Transverse colon (tissue), 4 donors: ENCODE data around the gene IFNK. TPM values are rescaled to one million over a fixed set of nuclear protein-coding genes. Genes with fewer than 3 reads are reported as not detected.
A peak's percentile ranks its signal among the peaks of the same experiment; 100 is the strongest.

Experiments
- DNase-seq: peaks from one replicate; pipeline ENCODE4 v3.0.0-alpha.2; 2019
- H3K27ac ChIP-seq, 4 donors: fragments of 200-600 bp; sonication (generic); 2 replicates each; pipeline ENCODE4 v1.5.1; 2016 to 2018; ENCODE audit warnings: inconsistent platforms in 4 of 4
- H3K27me3 ChIP-seq: fragments of 200-600 bp; sonication (generic); 2 replicates; pipeline ENCODE4 v1.5.1; 2017; ENCODE audit warnings: inconsistent platforms
- H3K36me3 ChIP-seq, 4 donors: fragments of 200-600 bp; sonication (generic); 2 replicates each; pipeline ENCODE4 v1.5.1; 2017 to 2019; ENCODE audit warnings: inconsistent platforms in 4 of 4
- H3K4me1 ChIP-seq, 4 donors: fragments of 200-600 bp; sonication (generic); 2 replicates each; pipeline ENCODE4 v1.5.1; 2017 to 2020; ENCODE audit warnings: inconsistent platforms in 4 of 4
- H3K4me3 ChIP-seq, 4 donors: fragments of 200-600 bp; sonication (generic); 1 replicate in 1 of 4; 2 replicates in 3 of 4; pipeline versions ENCODE4 v1.5.1 to v1.6.1; 2017 to 2019; ENCODE audit warnings: inconsistent platforms in 4 of 4
- H3K9me3 ChIP-seq, 2 donors: fragments of 200-600 bp; sonication (generic); 2 replicates each; pipeline ENCODE4 v1.5.1; 2017 to 2019; ENCODE audit warnings: inconsistent platforms in 2 of 2
- CTCF ChIP-seq, 5 experiments: fragments of 200-600 bp in 3 of 5; fragments of 450-650 bp in 2 of 5; sonication (generic) in 3 of 5; IDR thresholded peaks; 1 replicate in 2 of 5; 2 replicates in 3 of 5; pipeline ENCODE4 v1.5.1; 2016 to 2017; ENCODE audit warnings: antibody characterized with exemption in 5 of 5, inconsistent platforms in 3 of 5, mild to moderate bottlenecking in 2 of 5, moderate library complexity in 1 of 5
- EP300 ChIP-seq: sonication (generic); formaldehyde crosslinking; IDR thresholded peaks from one replicate; pipeline ENCODE4 v1.6.1; 2017; ENCODE audit warnings: antibody characterized with exemption, low read depth
- POLR2A ChIP-seq: fragments of 450-650 bp; IDR thresholded peaks from one replicate; pipeline ENCODE4 v1.6.1; 2016; ENCODE audit warnings: antibody characterized with exemption, mild to moderate bottlenecking, moderate library complexity
- POLR2AphosphoS5 ChIP-seq, 3 donors: sonication (generic); formaldehyde crosslinking; IDR thresholded peaks; one replicate each; pipeline ENCODE4 v1.6.1; 2016; ENCODE audit warnings: antibody characterized with exemption in 3 of 3
- WGBS, 2 donors: methylation state at CpG; one replicate each; pipeline ENCODE4 v1.1.5; 2018; ENCODE audit warnings: low coverage in 1 of 2; 5-methylcytosine and 5-hydroxymethylcytosine counted together
- in situ Hi-C, 4 donors: fragments of 200-750 bp; cut with MboI; loops; one replicate each; pipeline versions ENCODE4 v1.15.0 to v1.15.1; 2017; ENCODE audit warnings: low sequenced_read_pairs in 3 of 4, low pct_ligation_motif_present in 1 of 4, low pct_unique_long_range_greater_than_20kb in 1 of 4
- intact Hi-C: fragments of 100-400 bp; cut with DNase I; formaldehyde crosslinking; loops from one replicate; pipeline ENCODE4 v1.15.1; 2023; ENCODE audit warnings: low total_unique reads
- total RNA-seq, 4 donors: library from RNA; depleted of rRNA; stranded (reverse); fragments of >200 nt; gene quantifications; one replicate each; pipeline ENCODE4 v1.1.0, GENCODE V29; 2016

IFNK gene
- total RNA-seq, 4 donors from 2014 or later = not detected

GRCh38 chr9:27537756-27538155 lies 13.7 kb downstream of the IFNK start:
- intact Hi-C loops = no loop called here

GRCh38 chr9:27538647-27539046 lies 14.6 kb downstream of the IFNK start:
- DNase-seq = no peak
- Histone ChIP-seq H3K27me3 (no peaks in the 10 kb centered on the region), H3K36me3 (peaks cover 0 to 7% (median 0%) of the 10 kb centered on the region in 4 donors), H3K27ac (peak overlapping the region; percentile 81 to 87 (median 83)), H3K9me3 (no peaks in the 10 kb centered on the region), H3K4me1 (peaks cover 18 to 54% (median 27%) of the 10 kb centered on the region in 4 donors), H3K4me3 (no peak overlapping the region)
- 56 to 69% methylated on average over 3 of the region's 3 CpGs for WGBS, 2 donors
- intact Hi-C loops (no loop called here), in situ Hi-C loops (loop anchor here in 2 of 4 donors (25.0 kb wide), 2 partner anchors 426 to 501 kb away; partner anchors contain the start of gene TEK (in 1 of the 2))
- no peak for TF ChIP-seq POLR2A
- TF ChIP-seq CTCF (IDR thresholded peaks at IDR 0.05) = no peak
- TF ChIP-seq EP300 = no peak
- no peak for TF ChIP-seq POLR2AphosphoS5 (IDR thresholded peaks at IDR 0.05)

More at GRCh38 chr9:27537756-27538155, 13.7 kb downstream of the IFNK start:
- H3K36me3 ChIP-seq = peaks cover 0 to under 1% (median 0%) of the 10 kb centered on the region in 4 donors
- TF ChIP-seq POLR2AphosphoS5 (IDR thresholded peaks at IDR 0.05) (no peak), CTCF (IDR thresholded peaks at IDR 0.05) (no peak), POLR2A (no peak), EP300 (no peak)
- no peak overlapping the region for H3K4me3 ChIP-seq
- H3K4me1 ChIP-seq = peaks cover 18 to 58% (median 29%) of the 10 kb centered on the region in 4 donors
- H3K27ac ChIP-seq = peak overlapping the region in 2 of 4 donors; percentile 84 to 87
- DNase-seq = no peak
- no peaks in the 10 kb centered on the region for H3K9me3 ChIP-seq
- in situ Hi-C loops = loop anchor here in 2 of 4 donors (25.0 kb wide), 2 partner anchors 425 to 500 kb away; partner anchors contain the start of gene TEK (in 1 of the 2)
- 91 to 92% methylated on average over 1 of the region's 1 CpG for WGBS, 2 donors
- H3K27me3 ChIP-seq = no peaks in the 10 kb centered on the region

- H3K27me3 ChIP-seq = no peaks in the 10 kb centered on the region
- peaks cover 14 to 42% (median 27%) of the 10 kb centered on the region in 4 donors for H3K4me1 ChIP-seq
- 60 to 66% methylated on average over 5 of the region's 5 CpGs for WGBS, 2 donors
- in situ Hi-C loops = loop anchor here in 3 of 4 donors (10.0 to 25.0 kb wide), 3 partner anchors 205 to 502 kb away; partner anchors contain the start of gene TEK (in 1 of the 3)
- TF ChIP-seq POLR2AphosphoS5 (IDR thresholded peaks at IDR 0.05) (peak; percentile 71 to 93 (median 88)), EP300 (peak; percentile 97), POLR2A (no peak)
- peak; percentile 15 for DNase-seq
- no peak overlapping the region for H3K4me3 ChIP-seq
- intact Hi-C loops = loop anchor here (10.0 kb wide), 1 partner anchor 505 kb away; no protein-coding TSS in a partner anchor
- peaks cover 0 to 7% (median 0%) of the 10 kb centered on the region in 4 donors for H3K36me3 ChIP-seq
- H3K27ac ChIP-seq = peak overlapping the region; percentile 81 to 87 (median 83)
- no peaks in the 10 kb centered on the region for H3K9me3 ChIP-seq
These were observed 15.7 kb downstream of the IFNK start for GRCh38 chr9:27539479-27540441.

GRCh38 chr9:27540502-27540901 lies 16.4 kb downstream of the IFNK start:
- TF ChIP-seq CTCF (IDR thresholded peaks at IDR 0.05) = no peak
- no peaks in the 10 kb centered on the region for H3K27me3 ChIP-seq
- no peak overlapping the region for H3K4me3 ChIP-seq
- WGBS, 2 donors = 43 to 77% methylated on average over 1 of the region's 1 CpG
- H3K36me3 ChIP-seq = peaks cover 0 to 7% (median 0%) of the 10 kb centered on the region in 4 donors
- in situ Hi-C loops = loop anchor here in 3 of 4 donors (10.0 to 25.0 kb wide), 3 partner anchors 206 to 503 kb away; partner anchors contain the start of gene TEK (in 1 of the 3)
- no peak for DNase-seq
- H3K27ac ChIP-seq = peak overlapping the region; percentile 81 to 87 (median 83)
- H3K9me3 ChIP-seq = no peaks in the 10 kb centered on the region
- peaks cover 12 to 43% (median 27%) of the 10 kb centered on the region in 4 donors for H3K4me1 ChIP-seq
- intact Hi-C loops = loop anchor here (10.0 kb wide), 1 partner anchor 506 kb away; no protein-coding TSS in a partner anchor
